MCF 10A (cell line): ENCODE data around the gene HMGN1. TPM values are rescaled to one million over a fixed set of nuclear protein-coding genes. Genes with fewer than 3 reads are reported as not detected.

Source experiments
- BruUV-seq: library from RNA; stranded (reverse); fragments of 400-500 nt; replicated peaks from 2 replicates; lab custom pipeline; 2021; lab: Mats Ljungman, UMichigan
- CTCF ChIA-PET: fragments of 300-600 bp; sonication (Branson Sonifier 250); formaldehyde crosslinking; extraction: SDS; loops from one replicate; lab custom pipeline; 2021; ENCODE audit warnings: antibody characterized with exemption, inconsistent platforms; lab: Yijun Ruan, JAX
- POLR2A ChIA-PET: fragments of 300-600, 350-650 bp; sonication (Branson Sonifier 250); formaldehyde crosslinking; extraction: SDS; loops from one replicate; lab custom pipeline; 2020; ENCODE audit warnings: antibody characterized with exemption, inconsistent platforms; lab: Yijun Ruan, JAX
- DNase-seq: peaks from one replicate; pipeline ENCODE4 v3.0.0-alpha.2; 2018; ENCODE audit not compliant: unreplicated experiment
- H3K27ac Mint-ChIP-seq: one replicate; pipeline ENCODE4 v1.8.0; 2022; ENCODE audit warnings: mild to moderate bottlenecking, low read depth, mixed read lengths; ENCODE audit not compliant: unreplicated experiment
- H3K27me3 Mint-ChIP-seq: one replicate; pipeline ENCODE4 v1.8.0; 2022; ENCODE audit warnings: mixed read lengths; ENCODE audit not compliant: insufficient read depth, unreplicated experiment
- H3K36me3 Mint-ChIP-seq: one replicate; pipeline ENCODE4 v1.8.0; 2022; ENCODE audit warnings: mild to moderate bottlenecking, moderate library complexity, mixed read lengths; ENCODE audit not compliant: insufficient read depth, unreplicated experiment
- H3K4me1 Mint-ChIP-seq: one replicate; pipeline ENCODE4 v1.8.0; 2022; ENCODE audit warnings: mixed read lengths; ENCODE audit not compliant: insufficient read depth, unreplicated experiment
- H3K4me3 Mint-ChIP-seq: one replicate; pipeline ENCODE4 v1.8.0; 2022; ENCODE audit warnings: mild to moderate bottlenecking, moderate library complexity, mixed read lengths; ENCODE audit not compliant: unreplicated experiment
- H3K9me3 Mint-ChIP-seq: one replicate; pipeline ENCODE4 v1.8.0; 2022; ENCODE audit warnings: mixed read lengths; ENCODE audit not compliant: unreplicated experiment
- CTCF ChIP-seq: fragments of 200-600 bp; IDR thresholded peaks from one replicate; pipeline ENCODE4 v1.8.0; 2022; ENCODE audit warnings: antibody characterized with exemption, mild to moderate bottlenecking; ENCODE audit not compliant: unreplicated experiment
- intact Hi-C: fragments of 100-400 bp; cut with micrococcal nuclease; formaldehyde crosslinking; loops from 2 replicates; pipeline ENCODE4 v1.14.1; 2022
- total RNA-seq: library from RNA; stranded (reverse); gene quantifications from 2 replicates; pipeline ENCODE4 v1.2.3, GENCODE V29; 2022

The HMGN1 gene
- total RNA-seq, 1 experiment from 2014 or later = 360 TPM

- Mint-ChIP-seq H3K4me1 (peaks cover 7% of the 10 kb centered on the region), H3K27ac (no peak overlapping the region), H3K36me3 (peaks cover 6% of the 10 kb centered on the region), H3K9me3 (no peaks in the 10 kb centered on the region), H3K27me3 (no peaks in the 10 kb centered on the region), H3K4me3 (no peak overlapping the region)
- POLR2A ChIA-PET = interaction anchor here (1.0 to 1.4 kb wide), 2 partner anchors 12 kb away, joined by 3 to 6 read pairs; no protein-coding TSS in a partner anchor
- CTCF ChIA-PET = interaction anchor here (0.7 to 1.6 kb wide), 4 partner anchors 9 to 63 kb away, joined by 3 to 5 read pairs (median 4); no protein-coding TSS in a partner anchor
- no TSS peak for BruUV-seq
- TF ChIP-seq CTCF = no peak
- intact Hi-C loops = no loop called here
- DNase-seq = no peak
Measured at GRCh38 chr21:39326607-39327307, 22.1 kb downstream of the HMGN1 start.

GRCh38 chr21:39325458-39325857 is 23.4 kb downstream of the HMGN1 start:
- no peak for TF ChIP-seq CTCF
- Mint-ChIP-seq H3K4me1 (peaks cover 14% of the 10 kb centered on the region), H3K27me3 (no peaks in the 10 kb centered on the region), H3K36me3 (peaks cover 6% of the 10 kb centered on the region), H3K9me3 (no peaks in the 10 kb centered on the region), H3K4me3 (no peak overlapping the region), H3K27ac (no peak overlapping the region)
- no TSS peak for BruUV-seq
- intact Hi-C loops = no loop called here
- CTCF ChIA-PET = interaction anchor here (0.6 to 1.6 kb wide), 2 partner anchors 62 to 1106 kb away, joined by 3 read pairs; no protein-coding TSS in a partner anchor
- POLR2A ChIA-PET = no interaction called here
- DNase-seq = no peak

- intact Hi-C loops = no loop called here
- H3K9me3 Mint-ChIP-seq = no peaks in the 10 kb centered on the region
- DNase-seq = peak; percentile 8
- no peak for TF ChIP-seq CTCF
- H3K4me1 Mint-ChIP-seq = peaks cover 15% of the 10 kb centered on the region
- ChIA-PET POLR2A (interaction anchor here (0.9 to 1.0 kb wide), 2 partner anchors 59 to 66 kb away, joined by 3 to 4 read pairs; a partner anchor contains a TSS), CTCF (no interaction called here)
- H3K27me3 Mint-ChIP-seq = no peaks in the 10 kb centered on the region
- H3K36me3 Mint-ChIP-seq = peaks cover 6% of the 10 kb centered on the region
- H3K4me3 Mint-ChIP-seq = peak overlapping the region; percentile 1
- BruUV-seq = no TSS peak
- H3K27ac Mint-ChIP-seq = peak overlapping the region; percentile 79
Measured at GRCh38 chr21:39321424-39321823, 27.5 kb downstream of the HMGN1 start.

GRCh38 chr21:39319814-39320332 is 29.0 kb downstream of the HMGN1 start:
- Mint-ChIP-seq H3K4me1 (peaks cover 26% of the 10 kb centered on the region), H3K27me3 (no peaks in the 10 kb centered on the region), H3K36me3 (peaks cover 6% of the 10 kb centered on the region), H3K27ac (no peak overlapping the region), H3K9me3 (no peaks in the 10 kb centered on the region), H3K4me3 (no peak overlapping the region)
- no peak for TF ChIP-seq CTCF
- no peak for DNase-seq
- intact Hi-C loops = no loop called here
- BruUV-seq = no TSS peak
- ChIA-PET POLR2A (interaction anchor here (1.7 kb wide), 2 partner anchors 26 to 28 kb away, joined by 5 read pairs; partner anchors contain the start of gene HMGN1), CTCF (no interaction called here)
